B cell (primary cell): Measurements from ENCODE around the gene CCDC191.

Source experiments
- CTCF ChIP-seq: fragments of 200-600 bp; IDR thresholded peaks from one replicate; pipeline ENCODE4 v1.8.0; 2022; ENCODE audit warnings: antibody characterized with exemption, mild to moderate bottlenecking
- EZH2 ChIP-seq: IDR thresholded peaks from 2 replicates; pipeline ENCODE4 v1.6.1; 2012; ENCODE audit warnings: borderline replicate concordance, low read depth, mild to moderate bottlenecking, moderate library complexity, low read length; ENCODE audit not compliant: insufficient read depth, poor library complexity, severe bottlenecking

- TF ChIP-seq CTCF (peak; percentile 22), EZH2 (no peak)
Observed at GRCh38 chr3:114043205-114043604, 13.1 kb downstream of the CCDC191 start.
